B cell (primary cell): ENCODE measurements around the gene ZNHIT2. TPM values are rescaled to one million over a fixed set of nuclear protein-coding genes. Genes with fewer than 3 reads are reported as not detected.

Experiments
- ATAC-seq: fragments of 200-7000 bp; cut with Tn5 transposase; one replicate; pipeline ENCODE4 v1.10.0; 2021; ENCODE audit warnings: low read depth, mild to moderate bottlenecking, moderate number of reproducible peaks, moderate library complexity
- CTCF ChIA-PET: fragments of 350-600 bp; sonication (Branson Sonifier 250); formaldehyde crosslinking; loops from one replicate; lab custom pipeline; 2021; ENCODE audit warnings: antibody characterized with exemption, inconsistent platforms; lab: Charles Lee
- POLR2A ChIA-PET: fragments of 350-600 bp; sonication (Branson Sonifier 250); formaldehyde crosslinking; loops from one replicate; lab custom pipeline; 2021; ENCODE audit warnings: antibody characterized with exemption; lab: Charles Lee
- DNase-seq: peaks from one replicate; pipeline ENCODE4 v3.0.0; 2013
- H2AFZ ChIP-seq: 2 replicates; pipeline ENCODE4 v1.6.1; 2012; ENCODE audit warnings: mild to moderate bottlenecking, low read depth, low read length; ENCODE audit not compliant: insufficient read depth, poor library complexity, severe bottlenecking
- H3K27ac ChIP-seq, 2 donors: 1 replicate in 1 of 2; 2 replicates in 1 of 2; pipeline ENCODE4 v1.5.1; 2012 to 2013; ENCODE audit warnings: low read length in 2 of 2, mild to moderate bottlenecking in 2 of 2, moderate library complexity in 1 of 2
- H3K27me3 ChIP-seq, 4 experiments: fragments of 200-600 bp in 1 of 4; sonication (generic) in 1 of 4; replicated peaks in 1 of 4; 1 replicate in 2 of 4; 2 replicates in 2 of 4; pipeline versions ENCODE4 v1.6.1 to v1.7.0; 2013 to 2016; ENCODE audit warnings: low read length in 3 of 4, mild to moderate bottlenecking in 2 of 4, mixed read lengths in 1 of 4, moderate library complexity in 1 of 4; ENCODE audit not compliant: insufficient read depth in 4 of 4, control insufficient read depth in 3 of 4; ENCODE audit errors: control extremely low read depth in 1 of 4
- H3K36me3 ChIP-seq, 2 experiments: replicated peaks in 1 of 2; 1 replicate in 1 of 2; 2 replicates in 1 of 2; pipeline versions ENCODE4 v1.6.1 to v1.7.1; 2013; ENCODE audit warnings: low read length in 1 of 2; ENCODE audit not compliant: insufficient read depth in 2 of 2, control insufficient read depth in 1 of 2; ENCODE audit errors: control extremely low read depth in 1 of 2, extremely low read depth in 1 of 2
- H3K4me1 ChIP-seq, 2 donors: fragments of 200-600 bp in 1 of 2; sonication (generic) in 1 of 2; 1 replicate in 1 of 2; 2 replicates in 1 of 2; pipeline versions ENCODE4 v1.5.1 to v1.6.1; 2013 to 2017; ENCODE audit warnings: low read length in 2 of 2; ENCODE audit not compliant: control insufficient read depth in 2 of 2, insufficient read depth in 2 of 2
- H3K4me2 ChIP-seq: replicated peaks from 2 replicates; pipeline ENCODE3; 2012; ENCODE audit warnings: mild to moderate bottlenecking, low read depth, low read length; ENCODE audit not compliant: poor library complexity, severe bottlenecking
- H3K4me3 ChIP-seq, 5 experiments: fragments of 200-600 bp in 1 of 5; sonication (generic) in 1 of 5; 1 replicate in 3 of 5; 2 replicates in 2 of 5; pipeline versions ENCODE4 v1.5.1 to v1.7.0; 2011 to 2016; ENCODE audit warnings: low read length in 4 of 5, mild to moderate bottlenecking in 4 of 5, low read depth in 2 of 5, control low read depth in 1 of 5, moderate library complexity in 1 of 5; ENCODE audit not compliant: insufficient read depth in 1 of 5; ENCODE audit errors: control extremely low read depth in 1 of 5, extremely low read depth in 1 of 5
- H3K79me2 ChIP-seq: fragments of 200-600 bp; sonication (generic); one replicate; pipeline ENCODE4 v1.6.0; 2016; ENCODE audit warnings: low read length; ENCODE audit not compliant: control insufficient read depth, insufficient read depth
- H3K9ac ChIP-seq: fragments of 200-600 bp; sonication (generic); 2 replicates; pipeline ENCODE4 v1.6.1; 2017; ENCODE audit warnings: mild to moderate bottlenecking, low read length, moderate library complexity
- H3K9me3 ChIP-seq, 3 donors: one replicate each; pipeline versions ENCODE4 v1.6.1 to v1.7.1; 2013; ENCODE audit warnings: low read length in 2 of 3; ENCODE audit not compliant: control insufficient read depth in 2 of 3, insufficient read depth in 1 of 3; ENCODE audit errors: control extremely low read depth in 1 of 3
- H4K20me1 ChIP-seq: 2 replicates; pipeline ENCODE4 v1.6.0; 2012; ENCODE audit warnings: mild to moderate bottlenecking, low read length; ENCODE audit not compliant: insufficient read depth, control insufficient read depth, poor library complexity, severe bottlenecking
- H3K27ac Mint-ChIP-seq: one replicate; pipeline ENCODE4 v1.8.0; 2021; ENCODE audit warnings: mixed read lengths
- H3K27me3 Mint-ChIP-seq: one replicate; pipeline ENCODE4 v1.8.0; 2021; ENCODE audit warnings: mixed read lengths
- H3K4me1 Mint-ChIP-seq: one replicate; pipeline ENCODE4 v1.8.0; 2021; ENCODE audit warnings: mixed read lengths
- H3K4me3 Mint-ChIP-seq: one replicate; pipeline ENCODE4 v1.8.0; 2021; ENCODE audit warnings: mixed read lengths
- H3K9me3 Mint-ChIP-seq: one replicate; pipeline ENCODE4 v1.8.0; 2022; ENCODE audit warnings: mixed read lengths; ENCODE audit not compliant: insufficient read depth
- CTCF ChIP-seq: fragments of 200-600 bp; IDR thresholded peaks from one replicate; pipeline ENCODE4 v1.8.0; 2022; ENCODE audit warnings: antibody characterized with exemption, mild to moderate bottlenecking
- EZH2 ChIP-seq: IDR thresholded peaks from 2 replicates; pipeline ENCODE4 v1.6.1; 2012; ENCODE audit warnings: borderline replicate concordance, low read depth, mild to moderate bottlenecking, moderate library complexity, low read length; ENCODE audit not compliant: insufficient read depth, poor library complexity, severe bottlenecking
- WGBS: methylation state at CpG from one replicate; pipeline ENCODE4 v1.1.5; 2013; ENCODE audit warnings: missing lambda C conversion rate; ENCODE audit not compliant: insufficient coverage; 5-methylcytosine and 5-hydroxymethylcytosine counted together
- intact Hi-C: fragments of 100-400 bp; cut with micrococcal nuclease; formaldehyde crosslinking; loops from one replicate; pipeline ENCODE4 v1.10.0; 2022
- polyA plus RNA-seq: library from polyadenylated mRNA; depleted of rRNA; stranded (reverse); fragments of >200 nt; gene quantifications from 2 replicates; pipeline ENCODE4 v1.2.3, GENCODE V29; 2012
- total RNA-seq, 2 donors: library from RNA; stranded (reverse); fragments of 120-200 nt in 1 of 2; gene quantifications; 1 replicate in 1 of 2; 2 replicates in 1 of 2; pipeline versions ENCODE4 v1.2.3 to v1.2.4, GENCODE V29; 2013 to 2022

The ZNHIT2 gene
- total and polyA plus RNA-seq, 2 donors (not counting 1 experiment from before 2014, with no cell fraction given), result 6.2 to 14.1 TPM

- under 1% methylated on average over 22 of the region's 22 CpGs for WGBS
- Histone ChIP-seq H3K4me2 (peak overlapping the region; percentile 92), H3K36me3 (peaks cover 0 to 54% of the 10 kb centered on the region in 2 experiments), H3K4me3 (peak overlapping the region; percentile 65 to 98 (median 95)), H3K9ac (peak overlapping the region; percentile 95), H4K20me1 (peaks cover 34% of the 10 kb centered on the region), H3K4me1 (peaks cover 31 to 47% of the 10 kb centered on the region in 2 donors), H3K9me3 (no peaks in the 10 kb centered on the region), H3K27ac (peak overlapping the region; percentile 93 to 96), H2AFZ (peak overlapping the region; percentile 58), H3K27me3 (no peaks in the 10 kb centered on the region), H3K79me2 (peaks cover 79% of the 10 kb centered on the region)
- no peaks in the 10 kb centered on the region for H3K27me3 Mint-ChIP-seq
- DNase-seq (no peak), ATAC-seq (no peak)
- TF ChIP-seq EZH2 (no peak), CTCF (no peak)
- no peaks in the 10 kb centered on the region for H3K9me3 Mint-ChIP-seq
- intact Hi-C loops, result no loop called here
- H3K4me1 Mint-ChIP-seq, result peaks cover 58% of the 10 kb centered on the region
- H3K4me3 Mint-ChIP-seq, result peak overlapping the region; percentile 98
- POLR2A ChIA-PET, result interaction anchor here (0.6 to 7.3 kb wide), 13 partner anchors 10 to 1161 kb away, joined by 3 to 160 read pairs (median 3); partner anchors contain the start of genes CAPN1, EHBP1L1, MAJIN and PPP2R5B
- peak overlapping the region; percentile 99 for H3K27ac Mint-ChIP-seq
- CTCF ChIA-PET, result interaction anchor here (0.8 to 5.0 kb wide), 16 partner anchors 8 to 672 kb away, joined by 3 to 47 read pairs (median 4); partner anchors contain the start of genes ARL2, CAPN1, CDC42BPG and SYVN1
These were observed 4.0 kb upstream of the ZNHIT2 start for GRCh38 chr11:65121447-65121864.

GRCh38 chr11:65120831-65121230, 3.3 kb upstream of the ZNHIT2 start:
- POLR2A ChIA-PET, result interaction anchor here (2.1 to 7.3 kb wide), 3 partner anchors 9 to 61 kb away, joined by 23 to 160 read pairs (median 27); partner anchors contain the start of genes CAPN1, SYVN1 and TM7SF2
- peak overlapping the region; percentile 65 to 98 (median 95) for H3K4me3 ChIP-seq
- peak overlapping the region; percentile 92 for H3K4me2 ChIP-seq
- H3K9ac ChIP-seq, result peak overlapping the region; percentile 95
- no CpG with 5 or more reads among the region's 3 CpGs for WGBS
- Mint-ChIP-seq H3K4me1 (peaks cover 60% of the 10 kb centered on the region), H3K27me3 (no peaks in the 10 kb centered on the region), H3K4me3 (peak overlapping the region; percentile 98), H3K9me3 (no peaks in the 10 kb centered on the region), H3K27ac (peak overlapping the region; percentile 99)
- peak; percentile 17 for DNase-seq
- H3K9me3 ChIP-seq, result no peaks in the 10 kb centered on the region
- no peak for ATAC-seq
- H3K79me2 ChIP-seq, result peaks cover 85% of the 10 kb centered on the region
- H2AFZ ChIP-seq, result no peak overlapping the region
- intact Hi-C loops, result no loop called here
- H3K27me3 ChIP-seq, result no peaks in the 10 kb centered on the region
- peak overlapping the region; percentile 93 to 96 for H3K27ac ChIP-seq
- peaks cover 34 to 53% of the 10 kb centered on the region in 2 donors for H3K4me1 ChIP-seq
- H4K20me1 ChIP-seq, result peaks cover 34% of the 10 kb centered on the region
- H3K36me3 ChIP-seq, result peaks cover 0 to 54% of the 10 kb centered on the region in 2 experiments
- TF ChIP-seq EZH2 (no peak), CTCF (no peak)
- CTCF ChIA-PET, result interaction anchor here (1.3 to 5.0 kb wide), 7 partner anchors 10 to 277 kb away, joined by 3 to 47 read pairs (median 17); partner anchors contain the start of genes ARL2, CAPN1, CDC42BPG and TM7SF2
